Type B pancreatic cell (in vitro differentiated cells): ENCODE results near the gene TTC24. TPM values are rescaled to one million over a fixed set of nuclear protein-coding genes. Genes with fewer than 3 reads are reported as not detected.

ENCODE experiments used
- DNase-seq: peaks from one replicate; pipeline ENCODE4 v3.0.0; 2021; ENCODE audit warnings: mixed read lengths; ENCODE audit not compliant: unreplicated experiment; ENCODE audit errors: extremely low spot score
- H3K27ac Mint-ChIP-seq: 2 replicates; pipeline ENCODE4 v1.8.0; 2021; ENCODE audit warnings: mild to moderate bottlenecking, mixed read lengths
- H3K27me3 Mint-ChIP-seq: 2 replicates; pipeline ENCODE4 v1.8.0; 2021; ENCODE audit warnings: mixed read lengths
- H3K36me3 Mint-ChIP-seq: 2 replicates; pipeline ENCODE4 v1.8.0; 2021; ENCODE audit warnings: mixed read lengths
- H3K4me1 Mint-ChIP-seq: one replicate; pipeline ENCODE4 v1.8.0; 2021; ENCODE audit warnings: mixed read lengths; ENCODE audit not compliant: unreplicated experiment
- H3K4me3 Mint-ChIP-seq: 2 replicates; pipeline ENCODE4 v1.8.0; 2021; ENCODE audit warnings: mild to moderate bottlenecking, mixed read lengths
- H3K9me3 Mint-ChIP-seq: 2 replicates; pipeline ENCODE4 v1.8.0; 2021; ENCODE audit warnings: mixed read lengths
- total RNA-seq: library from RNA; stranded (reverse); gene quantifications from 2 replicates; pipeline ENCODE4 v1.2.1, GENCODE V29; 2021; ENCODE audit warnings: low replicate concordance
- TF ChIP-seq, protein P1 (sequence below): fragments of 200-600 bp; sonication (generic); conservative IDR thresholded peaks from 2 replicates; pipeline ENCODE4 v1.5.0; 2021; ENCODE audit warnings: antibody characterized with exemption, mild to moderate bottlenecking

The TTC24 gene
- total RNA-seq, 1 donor from 2014 or later = not detected

DNA sequence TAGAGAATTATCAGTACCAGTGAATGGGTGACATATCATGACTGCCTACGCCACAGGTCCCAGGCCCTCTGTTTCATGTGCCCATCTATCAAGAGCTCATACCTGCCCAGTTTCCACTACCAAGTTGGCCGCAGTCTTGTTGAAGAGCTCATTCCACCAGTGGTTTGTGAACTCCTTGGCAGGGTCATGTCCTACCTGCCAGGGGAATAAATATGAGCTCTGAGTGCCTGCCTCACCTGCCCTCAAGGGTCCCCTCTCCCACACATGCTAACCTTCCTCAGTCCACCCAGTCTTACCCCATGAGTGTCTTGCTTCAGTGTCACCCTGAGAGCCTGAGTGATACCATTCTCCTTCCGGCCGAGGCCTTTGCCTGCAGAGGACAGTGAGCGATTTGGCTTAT, 18.6 kb downstream of the TTC24 start:
- Mint-ChIP-seq H3K4me1 (peaks cover 15% of the 10 kb centered on the region), H3K4me3 (peak overlapping the region; percentile 4), H3K27me3 (no peaks in the 10 kb centered on the region), H3K9me3 (no peaks in the 10 kb centered on the region), H3K36me3 (peaks cover 5% of the 10 kb centered on the region), H3K27ac (no peak overlapping the region)
- TF ChIP-seq, protein P1, sequence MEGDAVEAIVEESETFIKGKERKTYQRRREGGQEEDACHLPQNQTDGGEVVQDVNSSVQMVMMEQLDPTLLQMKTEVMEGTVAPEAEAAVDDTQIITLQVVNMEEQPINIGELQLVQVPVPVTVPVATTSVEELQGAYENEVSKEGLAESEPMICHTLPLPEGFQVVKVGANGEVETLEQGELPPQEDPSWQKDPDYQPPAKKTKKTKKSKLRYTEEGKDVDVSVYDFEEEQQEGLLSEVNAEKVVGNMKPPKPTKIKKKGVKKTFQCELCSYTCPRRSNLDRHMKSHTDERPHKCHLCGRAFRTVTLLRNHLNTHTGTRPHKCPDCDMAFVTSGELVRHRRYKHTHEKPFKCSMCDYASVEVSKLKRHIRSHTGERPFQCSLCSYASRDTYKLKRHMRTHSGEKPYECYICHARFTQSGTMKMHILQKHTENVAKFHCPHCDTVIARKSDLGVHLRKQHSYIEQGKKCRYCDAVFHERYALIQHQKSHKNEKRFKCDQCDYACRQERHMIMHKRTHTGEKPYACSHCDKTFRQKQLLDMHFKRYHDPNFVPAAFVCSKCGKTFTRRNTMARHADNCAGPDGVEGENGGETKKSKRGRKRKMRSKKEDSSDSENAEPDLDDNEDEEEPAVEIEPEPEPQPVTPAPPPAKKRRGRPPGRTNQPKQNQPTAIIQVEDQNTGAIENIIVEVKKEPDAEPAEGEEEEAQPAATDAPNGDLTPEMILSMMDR = no peak
- no peak for DNase-seq

DNA sequence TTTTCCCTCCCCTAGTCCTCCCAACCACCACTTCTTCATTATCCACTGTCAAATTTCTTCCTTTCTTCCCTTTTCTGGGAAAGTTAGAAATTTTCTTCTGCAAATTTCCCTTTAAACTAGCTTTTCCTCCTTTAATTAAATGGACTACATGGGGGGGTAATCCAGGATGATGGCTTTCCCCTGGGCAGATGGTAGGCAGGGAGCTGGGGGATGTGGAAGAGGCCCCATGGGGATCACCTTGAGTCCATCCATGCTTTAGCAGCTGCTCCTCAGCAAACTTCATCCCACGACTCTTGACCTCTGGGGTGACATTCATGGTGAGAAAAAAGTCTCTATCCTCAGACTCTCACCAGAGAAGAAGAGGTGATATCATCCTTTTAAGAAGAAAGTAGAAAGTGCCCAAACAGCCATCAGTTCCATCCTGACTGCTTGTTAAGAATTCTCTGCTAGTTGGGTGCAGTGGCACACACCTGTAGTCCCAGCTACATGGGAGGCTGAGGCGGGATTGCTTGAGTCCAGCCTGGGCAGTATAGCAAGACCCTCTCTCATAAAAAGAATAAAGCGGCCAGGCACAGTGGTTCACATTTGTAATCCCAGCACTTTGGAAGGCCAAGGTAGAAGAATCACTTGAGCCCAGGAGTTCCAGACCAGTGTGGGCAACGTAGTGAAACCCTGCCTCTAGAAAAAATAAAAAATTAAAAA, 19.4 kb downstream of the TTC24 start:
- peak overlapping the region; percentile 17 for H3K4me3 Mint-ChIP-seq
- TF ChIP-seq, protein P1 = no peak
- peaks cover 5% of the 10 kb centered on the region for H3K36me3 Mint-ChIP-seq
- H3K9me3 Mint-ChIP-seq = no peaks in the 10 kb centered on the region
- no peaks in the 10 kb centered on the region for H3K27me3 Mint-ChIP-seq
- peaks cover 15% of the 10 kb centered on the region for H3K4me1 Mint-ChIP-seq
- no peak overlapping the region for H3K27ac Mint-ChIP-seq
- no peak for DNase-seq

DNA sequence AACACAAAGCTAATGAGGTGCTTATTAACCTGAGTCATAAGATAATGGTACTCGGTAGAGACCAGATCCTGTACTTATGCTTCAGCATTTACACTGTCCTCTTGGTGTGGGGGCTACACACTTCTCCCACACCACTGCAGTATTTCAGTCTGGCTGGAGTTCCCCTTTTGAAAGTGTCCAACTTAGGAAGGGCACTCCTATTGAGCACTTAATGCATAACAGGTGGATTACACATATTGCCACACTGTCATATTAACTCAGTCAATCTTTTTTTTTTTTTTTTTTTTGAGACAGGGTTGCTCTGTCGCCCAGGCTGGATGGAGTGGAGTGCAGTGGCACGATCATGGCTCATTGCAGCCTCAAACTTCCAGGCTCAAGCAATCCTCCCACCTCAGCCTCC, 20.3 kb downstream of the TTC24 start:
- Mint-ChIP-seq H3K9me3 (no peaks in the 10 kb centered on the region), H3K4me3 (peak overlapping the region; percentile 96), H3K4me1 (peaks cover 15% of the 10 kb centered on the region), H3K27me3 (no peaks in the 10 kb centered on the region), H3K27ac (no peak overlapping the region), H3K36me3 (peaks cover 5% of the 10 kb centered on the region)
- TF ChIP-seq, protein P1 = peak; percentile 39
- no peak for DNase-seq

DNA sequence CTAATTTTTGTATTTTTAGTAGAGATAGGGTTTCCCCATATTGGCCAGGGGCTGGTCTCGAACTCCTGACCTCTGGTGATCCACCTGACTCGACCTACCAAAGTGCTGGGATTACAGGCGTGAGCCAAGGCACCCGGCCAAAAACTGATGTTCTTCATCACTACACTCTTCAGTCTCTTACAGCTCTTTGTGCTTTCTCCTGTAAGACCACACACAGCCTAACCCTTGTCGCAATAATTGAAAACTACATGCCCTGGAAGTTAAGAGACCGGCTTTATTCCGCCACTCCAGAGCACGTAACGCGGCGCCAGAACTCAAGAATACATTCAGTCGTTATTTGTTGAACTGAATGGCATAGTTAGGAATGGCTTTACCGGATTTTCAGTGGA, 21.2 kb downstream of the TTC24 start:
- peak overlapping the region; percentile 94 for H3K27ac Mint-ChIP-seq
- H3K4me1 Mint-ChIP-seq = peaks cover 15% of the 10 kb centered on the region

DNA sequence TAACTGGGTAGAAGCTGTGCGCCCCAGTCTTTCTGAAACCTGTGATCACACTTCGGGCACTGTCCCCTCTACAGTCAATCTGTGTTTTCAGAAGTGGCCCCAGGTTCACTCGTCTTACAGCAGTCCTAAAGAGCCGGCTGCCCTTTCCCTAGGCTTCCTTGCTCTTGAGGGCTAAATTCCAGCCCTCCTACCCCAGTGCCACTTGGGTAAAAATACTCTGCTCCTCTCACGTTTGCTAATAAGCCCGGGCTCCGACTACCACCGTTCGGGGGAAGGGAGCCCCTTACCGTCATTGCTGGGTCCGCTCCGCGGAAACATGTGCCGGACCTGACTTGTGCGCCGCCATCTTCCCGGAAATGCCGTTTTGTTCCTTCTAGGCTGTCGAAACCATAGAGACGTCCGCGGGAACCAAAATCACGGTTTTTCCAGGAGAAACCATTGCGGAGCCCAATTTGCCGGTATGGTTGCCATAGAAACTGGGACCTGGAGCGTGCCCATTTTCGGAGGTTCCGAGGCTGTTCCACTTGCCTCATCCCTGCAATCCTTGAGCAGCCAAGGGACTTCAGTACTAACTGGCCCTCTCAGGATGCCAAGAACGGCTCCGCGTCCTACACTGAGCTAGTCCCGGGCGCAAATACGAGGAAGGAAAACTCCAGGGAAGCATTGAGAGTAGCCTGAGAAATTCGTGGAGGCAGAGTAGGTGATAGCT, 21.8 kb downstream of the TTC24 start, which contains the start of gene GPATCH4:
Gene GPATCH4 (minus strand): TSS at position 358 of the 709 bp plus-strand sequence.
- Mint-ChIP-seq H3K27me3 (no peaks in the 10 kb centered on the region), H3K27ac (peak within 1 kb of the TSS; percentile 94), H3K4me1 (peaks cover 15% of the 10 kb centered on the region), H3K9me3 (no peaks in the 10 kb centered on the region), H3K36me3 (no peaks in the 10 kb centered on the region), H3K4me3 (peak within 1 kb of the TSS; percentile 96)
- DNase-seq = peak; percentile 82
- TF ChIP-seq, protein P1 = no peak

More for the DNA sequence above, 21.2 kb downstream of the TTC24 start:
- TF ChIP-seq, protein P1 = no peak
- Mint-ChIP-seq H3K36me3 (no peaks in the 10 kb centered on the region), H3K4me3 (peak overlapping the region; percentile 96), H3K9me3 (no peaks in the 10 kb centered on the region), H3K27me3 (no peaks in the 10 kb centered on the region)
- no peak for DNase-seq
